ENCODE results near the gene GDF10. TPM values are rescaled to one million over a fixed set of nuclear protein-coding genes. Genes with fewer than 3 reads are reported as not detected.

Gene GDF10
- total and polyA plus RNA-seq, 9 of the 15 experiments (the other 6 are each of a cell fraction or from before 2014, with no cell fraction given): 0.03 to 0.20 (median 0.11) TPM; not detected in 6

DNA sequence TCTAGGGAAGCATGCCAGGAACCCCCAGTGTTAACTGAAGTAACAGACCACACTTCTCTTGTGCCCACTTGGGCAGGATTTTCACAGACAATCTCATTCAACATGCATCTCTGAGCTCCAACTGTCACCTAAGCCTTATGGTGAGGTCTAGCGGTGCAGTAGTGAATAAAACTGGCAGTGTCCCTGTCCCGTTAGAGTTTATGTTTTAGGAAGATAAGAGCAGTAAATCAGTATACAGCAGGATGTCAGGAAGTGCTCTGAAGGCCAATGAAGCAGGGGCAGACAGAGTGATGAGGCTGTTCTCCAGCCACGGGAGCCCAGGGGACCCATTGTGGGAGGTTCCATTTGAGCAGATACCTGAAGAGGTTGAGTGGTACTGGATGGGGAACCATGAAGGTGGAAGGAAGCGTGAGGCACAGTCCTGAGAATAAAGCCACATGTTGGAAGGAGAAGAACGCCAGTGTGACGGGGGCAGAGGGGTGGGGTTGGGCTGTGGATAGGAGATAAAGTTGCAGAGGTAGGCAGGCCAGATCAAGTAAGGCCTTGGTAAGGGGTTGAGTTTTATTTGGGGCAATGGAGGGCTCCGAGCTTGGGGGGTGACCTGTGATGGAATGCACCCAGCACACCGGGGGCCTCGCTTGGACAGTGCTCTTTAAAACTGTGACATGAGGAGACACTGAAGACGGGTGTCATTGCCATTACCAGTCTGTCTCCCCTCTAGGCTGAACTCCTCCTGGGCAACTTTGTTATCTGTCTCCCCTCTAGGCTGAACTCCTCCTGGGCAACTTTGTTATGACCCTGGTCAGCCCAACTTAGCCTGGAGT lies 6.6 kb downstream of the GDF10 start (continued):
- TF ChIP-seq, protein P1, sequence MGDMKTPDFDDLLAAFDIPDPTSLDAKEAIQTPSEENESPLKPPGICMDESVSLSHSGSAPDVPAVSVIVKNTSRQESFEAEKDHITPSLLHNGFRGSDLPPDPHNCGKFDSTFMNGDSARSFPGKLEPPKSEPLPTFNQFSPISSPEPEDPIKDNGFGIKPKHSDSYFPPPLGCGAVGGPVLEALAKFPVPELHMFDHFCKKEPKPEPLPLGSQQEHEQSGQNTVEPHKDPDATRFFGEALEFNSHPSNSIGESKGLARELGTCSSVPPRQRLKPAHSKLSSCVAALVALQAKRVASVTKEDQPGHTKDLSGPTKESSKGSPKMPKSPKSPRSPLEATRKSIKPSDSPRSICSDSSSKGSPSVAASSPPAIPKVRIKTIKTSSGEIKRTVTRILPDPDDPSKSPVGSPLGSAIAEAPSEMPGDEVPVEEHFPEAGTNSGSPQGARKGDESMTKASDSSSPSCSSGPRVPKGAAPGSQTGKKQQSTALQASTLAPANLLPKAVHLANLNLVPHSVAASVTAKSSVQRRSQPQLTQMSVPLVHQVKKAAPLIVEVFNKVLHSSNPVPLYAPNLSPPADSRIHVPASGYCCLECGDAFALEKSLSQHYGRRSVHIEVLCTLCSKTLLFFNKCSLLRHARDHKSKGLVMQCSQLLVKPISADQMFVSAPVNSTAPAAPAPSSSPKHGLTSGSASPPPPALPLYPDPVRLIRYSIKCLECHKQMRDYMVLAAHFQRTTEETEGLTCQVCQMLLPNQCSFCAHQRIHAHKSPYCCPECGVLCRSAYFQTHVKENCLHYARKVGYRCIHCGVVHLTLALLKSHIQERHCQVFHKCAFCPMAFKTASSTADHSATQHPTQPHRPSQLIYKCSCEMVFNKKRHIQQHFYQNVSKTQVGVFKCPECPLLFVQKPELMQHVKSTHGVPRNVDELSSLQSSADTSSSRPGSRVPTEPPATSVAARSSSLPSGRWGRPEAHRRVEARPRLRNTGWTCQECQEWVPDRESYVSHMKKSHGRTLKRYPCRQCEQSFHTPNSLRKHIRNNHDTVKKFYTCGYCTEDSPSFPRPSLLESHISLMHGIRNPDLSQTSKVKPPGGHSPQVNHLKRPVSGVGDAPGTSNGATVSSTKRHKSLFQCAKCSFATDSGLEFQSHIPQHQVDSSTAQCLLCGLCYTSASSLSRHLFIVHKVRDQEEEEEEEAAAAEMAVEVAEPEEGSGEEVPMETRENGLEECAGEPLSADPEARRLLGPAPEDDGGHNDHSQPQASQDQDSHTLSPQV (IDR thresholded peaks at IDR 0.05): no peak
- no peak for TF ChIP-seq ZNF133 (CRISPR knock-in tag; IDR thresholded peaks at IDR 0.05)
- TF ChIP-seq, protein P2, sequence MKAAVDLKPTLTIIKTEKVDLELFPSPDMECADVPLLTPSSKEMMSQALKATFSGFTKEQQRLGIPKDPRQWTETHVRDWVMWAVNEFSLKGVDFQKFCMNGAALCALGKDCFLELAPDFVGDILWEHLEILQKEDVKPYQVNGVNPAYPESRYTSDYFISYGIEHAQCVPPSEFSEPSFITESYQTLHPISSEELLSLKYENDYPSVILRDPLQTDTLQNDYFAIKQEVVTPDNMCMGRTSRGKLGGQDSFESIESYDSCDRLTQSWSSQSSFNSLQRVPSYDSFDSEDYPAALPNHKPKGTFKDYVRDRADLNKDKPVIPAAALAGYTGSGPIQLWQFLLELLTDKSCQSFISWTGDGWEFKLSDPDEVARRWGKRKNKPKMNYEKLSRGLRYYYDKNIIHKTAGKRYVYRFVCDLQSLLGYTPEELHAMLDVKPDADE (conservative IDR thresholded peaks at IDR 0.05; ENCODE audit: control insufficient read depth, low read depth, low read length): no peak
- TF ChIP-seq SUPT5H (IDR thresholded peaks at IDR 0.05): no peak
- peak in 1 of 2 experiments; percentile 37; a peak in 1 of 4 replicates for TF ChIP-seq HDAC1 (IDR thresholded peaks at IDR 0.05)
- no peak for TF ChIP-seq ZBTB1 (CRISPR knock-in tag; IDR thresholded peaks at IDR 0.05; ENCODE audit: borderline replicate concordance, low read depth)
- TF ChIP-seq ZNF408 (CRISPR knock-in tag; IDR thresholded peaks at IDR 0.05; ENCODE audit: low read depth): no peak
- no peak for TF ChIP-seq TAF15 (IDR thresholded peaks at IDR 0.05; ENCODE audit: low read depth, low read length)
- TF ChIP-seq, protein P3, sequence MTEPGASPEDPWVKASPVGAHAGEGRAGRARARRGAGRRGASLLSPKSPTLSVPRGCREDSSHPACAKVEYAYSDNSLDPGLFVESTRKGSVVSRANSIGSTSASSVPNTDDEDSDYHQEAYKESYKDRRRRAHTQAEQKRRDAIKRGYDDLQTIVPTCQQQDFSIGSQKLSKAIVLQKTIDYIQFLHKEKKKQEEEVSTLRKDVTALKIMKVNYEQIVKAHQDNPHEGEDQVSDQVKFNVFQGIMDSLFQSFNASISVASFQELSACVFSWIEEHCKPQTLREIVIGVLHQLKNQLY (CRISPR knock-in tag; conservative IDR thresholded peaks at IDR 0.05): no peak
- TF ChIP-seq DPF2 (IDR thresholded peaks at IDR 0.05): peak; percentile 89
- TF ChIP-seq, protein P4, sequence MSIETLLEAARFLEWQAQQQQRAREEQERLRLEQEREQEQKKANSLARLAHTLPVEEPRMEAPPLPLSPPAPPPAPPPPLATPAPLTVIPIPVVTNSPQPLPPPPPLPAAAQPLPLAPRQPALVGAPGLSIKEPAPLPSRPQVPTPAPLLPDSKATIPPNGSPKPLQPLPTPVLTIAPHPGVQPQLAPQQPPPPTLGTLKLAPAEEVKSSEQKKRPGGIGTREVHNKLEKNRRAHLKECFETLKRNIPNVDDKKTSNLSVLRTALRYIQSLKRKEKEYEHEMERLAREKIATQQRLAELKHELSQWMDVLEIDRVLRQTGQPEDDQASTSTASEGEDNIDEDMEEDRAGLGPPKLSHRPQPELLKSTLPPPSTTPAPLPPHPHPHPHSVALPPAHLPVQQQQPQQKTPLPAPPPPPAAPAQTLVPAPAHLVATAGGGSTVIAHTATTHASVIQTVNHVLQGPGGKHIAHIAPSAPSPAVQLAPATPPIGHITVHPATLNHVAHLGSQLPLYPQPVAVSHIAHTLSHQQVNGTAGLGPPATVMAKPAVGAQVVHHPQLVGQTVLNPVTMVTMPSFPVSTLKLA (conservative IDR thresholded peaks at IDR 0.05): peak in 1 of 2 experiments; percentile 34; a peak in 1 of 4 replicates
- no peak for TF ChIP-seq TSC22D4 (tag; IDR thresholded peaks at IDR 0.05)
- TF ChIP-seq SMARCA5 (IDR thresholded peaks at IDR 0.05): no peak
- no peak for TF ChIP-seq RFX7 (CRISPR knock-in tag; IDR thresholded peaks at IDR 0.05)
- TF ChIP-seq ESRRA (IDR thresholded peaks at IDR 0.05; ENCODE audit: borderline replicate concordance, low read depth): no peak
- no peak for TF ChIP-seq PHTF2 (CRISPR knock-in tag; IDR thresholded peaks at IDR 0.05)
- TF ChIP-seq RUNX1 (IDR thresholded peaks at IDR 0.05; ENCODE audit: low read depth): no peak
- TF ChIP-seq SLC30A9 (CRISPR knock-in tag; IDR thresholded peaks at IDR 0.05): no peak
- no peak for TF ChIP-seq COPS2 (conservative IDR thresholded peaks at IDR 0.05)
- no peak for TF ChIP-seq TRIM28 (IDR thresholded peaks at IDR 0.05)
- no peak for TF ChIP-seq SIRT6 (IDR thresholded peaks at IDR 0.05; ENCODE audit: low read depth, low read length)

All from K562 (cell line).